ENCODE data around the gene MYO7A.

- no peak for TF ChIP-seq CTCF (IDR thresholded peaks at IDR 0.05)
- TF ChIP-seq ZFX (IDR thresholded peaks at IDR 0.05; ENCODE audit: borderline replicate concordance) = no peak
Measured at GRCh38 chr11:77141034-77141433, 13.0 kb downstream of the MYO7A start.
